ENCODE results near the gene GPR78. TPM values are rescaled to one million over a fixed set of nuclear protein-coding genes. Genes with fewer than 3 reads are reported as not detected.
A peak's percentile ranks its signal among the peaks of the same experiment; 100 is the strongest.

GPR78 gene
- total RNA-seq, 1 donor from 2014 or later, result 0.09 TPM

DNA sequence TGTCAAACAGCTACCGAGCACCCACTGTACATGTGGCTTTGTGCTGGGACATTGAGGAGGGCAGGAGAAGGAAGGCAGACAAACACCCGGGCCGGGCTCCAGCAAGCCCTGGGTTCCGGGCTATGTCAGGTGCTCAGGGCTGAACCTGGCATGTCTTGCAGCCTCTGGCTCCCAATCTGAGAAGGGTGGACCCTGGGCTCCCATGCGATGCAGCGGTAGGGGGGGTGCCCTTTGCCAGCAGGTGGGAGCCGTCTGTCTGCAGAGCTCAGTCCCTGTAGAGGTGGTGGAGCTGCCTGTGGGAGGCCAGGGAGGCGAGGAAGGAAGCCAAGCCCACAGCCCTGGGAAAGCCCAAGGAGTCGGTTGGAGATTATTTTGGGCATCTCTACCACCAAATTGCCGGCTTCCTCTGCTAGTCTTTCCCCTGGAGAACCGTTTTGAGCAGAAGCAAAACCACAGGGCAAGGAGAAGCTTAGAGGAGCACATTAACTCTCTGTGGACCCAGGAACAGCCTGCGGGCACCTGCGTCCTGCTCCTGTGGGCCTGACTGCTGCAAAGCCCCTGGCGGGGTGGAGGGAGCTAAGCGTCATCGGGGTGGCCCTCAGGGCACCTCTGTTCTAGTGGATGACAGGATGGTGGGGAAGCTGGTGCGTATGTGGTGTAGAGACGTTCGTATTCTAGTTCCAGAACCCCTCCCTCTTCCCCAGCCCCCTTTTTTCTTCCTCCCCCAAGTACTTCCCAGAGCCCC is 22.7 kb downstream of the GPR78 start:
- H2AFZ ChIP-seq (replicated peaks), result no peak overlapping the region
- H3K27ac Mint-ChIP-seq, result peak overlapping the region; percentile 50

GRCh38 chr4:8603931-8604330 is 23.7 kb downstream of the GPR78 start:
- no peak overlapping the region for H2AFZ ChIP-seq (replicated peaks)
- H3K27ac ChIP-seq, result no peak overlapping the region
- no peak overlapping the region for H3K9ac ChIP-seq
- H3K9me3 Mint-ChIP-seq, result no peaks in the 10 kb centered on the region
- peaks cover 5% of the 10 kb centered on the region for H3K4me1 Mint-ChIP-seq
- H3K4me2 ChIP-seq, result no peak overlapping the region
- peaks cover 8% of the 10 kb centered on the region for H3K27me3 Mint-ChIP-seq (ENCODE audit: insufficient read depth, low read depth)
- no peaks in the 10 kb centered on the region for H3K9me3 ChIP-seq (ENCODE audit: low read depth)
- H3K4me3 ChIP-seq, result no peak overlapping the region
- TF ChIP-seq EZH2 (IDR thresholded peaks at IDR 0.05) (no peak), EZH2phosphoT487 (IDR thresholded peaks at IDR 0.05) (no peak)
- TF ChIP-seq, protein P1, sequence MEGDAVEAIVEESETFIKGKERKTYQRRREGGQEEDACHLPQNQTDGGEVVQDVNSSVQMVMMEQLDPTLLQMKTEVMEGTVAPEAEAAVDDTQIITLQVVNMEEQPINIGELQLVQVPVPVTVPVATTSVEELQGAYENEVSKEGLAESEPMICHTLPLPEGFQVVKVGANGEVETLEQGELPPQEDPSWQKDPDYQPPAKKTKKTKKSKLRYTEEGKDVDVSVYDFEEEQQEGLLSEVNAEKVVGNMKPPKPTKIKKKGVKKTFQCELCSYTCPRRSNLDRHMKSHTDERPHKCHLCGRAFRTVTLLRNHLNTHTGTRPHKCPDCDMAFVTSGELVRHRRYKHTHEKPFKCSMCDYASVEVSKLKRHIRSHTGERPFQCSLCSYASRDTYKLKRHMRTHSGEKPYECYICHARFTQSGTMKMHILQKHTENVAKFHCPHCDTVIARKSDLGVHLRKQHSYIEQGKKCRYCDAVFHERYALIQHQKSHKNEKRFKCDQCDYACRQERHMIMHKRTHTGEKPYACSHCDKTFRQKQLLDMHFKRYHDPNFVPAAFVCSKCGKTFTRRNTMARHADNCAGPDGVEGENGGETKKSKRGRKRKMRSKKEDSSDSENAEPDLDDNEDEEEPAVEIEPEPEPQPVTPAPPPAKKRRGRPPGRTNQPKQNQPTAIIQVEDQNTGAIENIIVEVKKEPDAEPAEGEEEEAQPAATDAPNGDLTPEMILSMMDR (IDR thresholded peaks at IDR 0.05), result no peak
- no peaks in the 10 kb centered on the region for H3K79me2 ChIP-seq (ENCODE audit: low read depth)
- H4K20me1 ChIP-seq (ENCODE audit: low read depth), result no peaks in the 10 kb centered on the region
- H3K27ac Mint-ChIP-seq, result no peak overlapping the region
- DNase-seq (ENCODE audit: low spot score), result no peak
- no peaks in the 10 kb centered on the region for H3K36me3 ChIP-seq
- no peaks in the 10 kb centered on the region for H3K27me3 ChIP-seq
- no peaks in the 10 kb centered on the region for H3K4me1 ChIP-seq
- no peaks in the 10 kb centered on the region for H3K36me3 Mint-ChIP-seq
- H3K4me3 Mint-ChIP-seq, result no peak overlapping the region
- no peaks in the 10 kb centered on the region for H3F3A ChIP-seq (ENCODE audit: low read depth)

More for the DNA sequence above, 22.7 kb downstream of the GPR78 start:
- H3F3A ChIP-seq (ENCODE audit: low read depth), result no peaks in the 10 kb centered on the region
- H3K4me1 Mint-ChIP-seq, result peaks cover 5% of the 10 kb centered on the region
- no peak overlapping the region for H3K27ac ChIP-seq
- no peak overlapping the region for H3K4me3 ChIP-seq
- no peaks in the 10 kb centered on the region for H3K79me2 ChIP-seq (ENCODE audit: low read depth)
- H3K4me2 ChIP-seq, result no peak overlapping the region
- DNase-seq (ENCODE audit: low spot score), result no peak
- H3K36me3 ChIP-seq, result no peaks in the 10 kb centered on the region
- H3K4me1 ChIP-seq, result no peaks in the 10 kb centered on the region
- H3K4me3 Mint-ChIP-seq, result no peak overlapping the region
- peaks cover 8% of the 10 kb centered on the region for H3K27me3 Mint-ChIP-seq (ENCODE audit: insufficient read depth, low read depth)
- H4K20me1 ChIP-seq (ENCODE audit: low read depth), result no peaks in the 10 kb centered on the region
- TF ChIP-seq, protein P1 (IDR thresholded peaks at IDR 0.05), result no peak
- TF ChIP-seq EZH2 (IDR thresholded peaks at IDR 0.05), result no peak
- no peak for TF ChIP-seq EZH2phosphoT487 (IDR thresholded peaks at IDR 0.05)
- H3K9me3 ChIP-seq (ENCODE audit: low read depth), result no peaks in the 10 kb centered on the region
- no peaks in the 10 kb centered on the region for H3K27me3 ChIP-seq
- H3K9ac ChIP-seq, result no peak overlapping the region
- H3K9me3 Mint-ChIP-seq, result no peaks in the 10 kb centered on the region
- H3K36me3 Mint-ChIP-seq, result no peaks in the 10 kb centered on the region

DNA sequence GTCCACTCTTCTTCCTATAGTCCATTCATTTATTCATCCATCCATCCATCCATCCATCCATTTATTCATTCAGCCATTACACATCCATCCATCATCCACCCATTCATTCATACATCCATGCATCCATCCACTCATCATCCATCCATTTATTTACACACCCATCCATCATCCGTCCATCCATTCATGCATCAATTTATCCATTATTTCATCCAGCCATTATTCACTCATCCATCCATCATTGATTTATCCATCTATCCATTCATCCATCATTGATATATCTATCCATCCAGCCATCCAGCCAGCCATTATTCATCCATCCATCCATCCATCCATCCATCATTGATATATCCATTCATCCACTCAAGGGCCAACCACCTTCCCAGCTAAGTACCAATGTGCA is 25.1 kb downstream of the GPR78 start:
- H3K4me3 Mint-ChIP-seq, result no peak overlapping the region
- Histone ChIP-seq H3K79me2 (ENCODE audit: low read depth) (no peaks in the 10 kb centered on the region), H3K4me1 (no peaks in the 10 kb centered on the region), H2AFZ (replicated peaks) (no peak overlapping the region), H3K36me3 (no peaks in the 10 kb centered on the region), H3K9me3 (ENCODE audit: low read depth) (no peaks in the 10 kb centered on the region), H4K20me1 (ENCODE audit: low read depth) (no peaks in the 10 kb centered on the region), H3K27me3 (no peaks in the 10 kb centered on the region), H3K27ac (no peak overlapping the region), H3F3A (ENCODE audit: low read depth) (no peaks in the 10 kb centered on the region), H3K4me2 (no peak overlapping the region), H3K4me3 (no peak overlapping the region), H3K9ac (no peak overlapping the region)
- TF ChIP-seq, protein P1 (IDR thresholded peaks at IDR 0.05), result no peak
- TF ChIP-seq EZH2phosphoT487 (IDR thresholded peaks at IDR 0.05), result no peak
- no peak for TF ChIP-seq EZH2 (IDR thresholded peaks at IDR 0.05)
- no peaks in the 10 kb centered on the region for H3K36me3 Mint-ChIP-seq
- no peak for DNase-seq (ENCODE audit: low spot score)
- H3K27ac Mint-ChIP-seq, result no peak overlapping the region
- no peaks in the 10 kb centered on the region for H3K9me3 Mint-ChIP-seq
- no peaks in the 10 kb centered on the region for H3K4me1 Mint-ChIP-seq
- peaks cover 6% of the 10 kb centered on the region for H3K27me3 Mint-ChIP-seq (ENCODE audit: insufficient read depth, low read depth)

All from neural progenitor cell (in vitro differentiated cells).